K562 treated with DMSO at 1 percent for 24 hours (cell line): ENCODE data around the gene RO60. TPM values are rescaled to one million over a fixed set of nuclear protein-coding genes. Genes with fewer than 3 reads are reported as not detected.

Experiments used
- total RNA-seq: library from RNA; unstranded; fragments of 300-600 nt; gene quantifications from 2 replicates; pipeline ENCODE4 v1.2.3, GENCODE V29; 2022; ENCODE audit warnings: low read depth; ENCODE audit not compliant: insufficient read depth

RO60 gene
- total RNA-seq, result 33.3 and 42.6 TPM in 2 replicates

DNA sequence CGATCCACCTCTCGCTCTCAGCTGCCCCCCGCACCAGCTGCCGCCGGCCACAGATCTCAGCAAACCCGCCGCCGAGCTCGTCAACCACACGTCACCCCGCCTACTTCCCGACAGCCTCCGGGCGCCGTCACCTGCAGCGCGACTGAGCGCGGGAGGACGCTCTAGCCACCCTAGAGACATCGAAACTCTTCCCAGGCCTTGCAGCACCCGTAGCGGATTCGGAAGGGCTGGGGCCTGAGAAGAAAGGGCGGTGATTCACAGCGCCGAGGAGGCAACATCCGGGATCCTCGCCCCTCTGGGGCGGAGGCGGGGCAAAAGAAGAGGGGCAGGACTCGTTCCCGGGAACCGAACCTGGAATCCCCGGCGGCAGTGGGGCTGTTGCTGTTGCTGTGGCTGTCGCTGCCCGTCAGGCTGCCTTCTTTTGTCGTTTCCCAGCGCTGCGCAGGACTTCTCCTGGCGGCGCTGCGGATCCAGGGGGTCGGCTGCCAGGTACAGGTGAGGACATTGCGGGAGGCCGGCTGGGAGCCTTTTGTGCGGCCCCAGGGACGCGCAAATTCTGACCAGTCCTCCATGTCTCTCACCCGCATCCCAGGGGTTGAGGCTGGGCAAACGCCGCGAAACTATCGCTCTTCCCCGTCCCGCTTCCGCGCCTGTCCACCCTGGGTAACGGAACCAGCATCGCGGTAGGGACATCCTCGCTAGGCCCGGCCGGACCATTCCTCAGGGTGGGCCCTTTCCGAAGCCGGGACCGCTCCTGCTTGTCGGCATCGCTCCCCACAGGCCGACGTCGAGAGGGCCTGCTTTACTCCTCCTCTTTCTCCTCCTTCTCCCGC, at the start of gene RO60, which contains the start of gene UCHL5:
TSS of gene RO60 (plus strand) at position 331 of the 833 bp plus-strand sequence. CDS start 9,443 bp downstream, outside the sequence.
TSS of gene UCHL5 (minus strand) at position 79 of the 833 bp plus-strand sequence. CDS start 100 bp downstream, outside the sequence.

GRCh38 chr1:193104907-193105820, 45.8 kb downstream of the RO60 start, which contains the start of gene GLRX2:
GLRX2 (minus strand) TSS chr1:193105414; CDS start chr1:193105382, 32 bp downstream.

Other genes starting within 250 kb of the RO60 start
- gene UCHL5, start 252 bp upstream of the RO60 start, total RNA-seq, result 44.7 and 49.1 TPM in 2 replicates
- 51.9 and 62.9 TPM in 2 replicates for gene GLRX2, start 45.8 kb downstream of the RO60 start, total RNA-seq
- 17.5 and 23.0 TPM in 2 replicates for gene CDC73, start 62.4 kb downstream of the RO60 start, total RNA-seq
- gene B3GALT2, start 127.0 kb downstream of the RO60 start, total RNA-seq, result not detected in 2 replicates